Nephron progenitor cell (in vitro differentiated cells): ENCODE data around the gene TMEM198.
A peak's percentile ranks its signal among the peaks of the same experiment; 100 is the strongest.

Experiments
- DNase-seq: peaks from one replicate; pipeline ENCODE4 v3.0.0; 2021
- H3K27ac Mint-ChIP-seq: 2 replicates; pipeline ENCODE4 v1.8.0; 2021; ENCODE audit warnings: mild to moderate bottlenecking, moderate library complexity, mixed read lengths
- H3K27me3 Mint-ChIP-seq: 2 replicates; pipeline ENCODE4 v1.8.0; 2021; ENCODE audit warnings: mild to moderate bottlenecking, low read depth, mixed read lengths; ENCODE audit not compliant: poor library complexity
- H3K36me3 Mint-ChIP-seq: 2 replicates; pipeline ENCODE4 v1.8.0; 2021; ENCODE audit warnings: low read depth, mixed read lengths
- H3K4me1 Mint-ChIP-seq: 2 replicates; pipeline ENCODE4 v1.8.0; 2021; ENCODE audit warnings: mixed read lengths
- H3K4me3 Mint-ChIP-seq: 2 replicates; pipeline ENCODE4 v1.8.0; 2021; ENCODE audit warnings: mild to moderate bottlenecking, moderate library complexity, mixed read lengths
- H3K9me3 Mint-ChIP-seq: 2 replicates; pipeline ENCODE4 v1.8.0; 2021; ENCODE audit warnings: mild to moderate bottlenecking, moderate library complexity, mixed read lengths
- CTCF ChIP-seq: fragments of 200-600 bp; sonication (generic); IDR thresholded peaks from 2 replicates; pipeline ENCODE4 v1.5.0; 2021; ENCODE audit warnings: antibody characterized with exemption

TMEM198 gene

GRCh38 chr2:219575566-219576504 lies 32.0 kb downstream of the TMEM198 start:
- Mint-ChIP-seq H3K4me3 (peak overlapping the region; percentile 54), H3K27ac (peak overlapping the region; percentile 88), H3K27me3 (peaks cover 17% of the 10 kb centered on the region), H3K4me1 (peaks cover 66% of the 10 kb centered on the region), H3K36me3 (no peaks in the 10 kb centered on the region), H3K9me3 (no peaks in the 10 kb centered on the region)
- no peak for TF ChIP-seq CTCF
- DNase-seq: no peak

GRCh38 chr2:219576505-219577388 lies 32.9 kb downstream of the TMEM198 start:
- H3K27me3 Mint-ChIP-seq: peaks cover 17% of the 10 kb centered on the region
- no peaks in the 10 kb centered on the region for H3K36me3 Mint-ChIP-seq
- TF ChIP-seq CTCF: no peak
- peak; percentile 73 for DNase-seq
- H3K9me3 Mint-ChIP-seq: no peaks in the 10 kb centered on the region
- peak overlapping the region; percentile 88 for H3K27ac Mint-ChIP-seq
- H3K4me1 Mint-ChIP-seq: peaks cover 64% of the 10 kb centered on the region
- H3K4me3 Mint-ChIP-seq: peak overlapping the region; percentile 54

GRCh38 chr2:219578811-219579613 lies 35.2 kb downstream of the TMEM198 start:
- Mint-ChIP-seq H3K4me1 (peaks cover 51% of the 10 kb centered on the region), H3K27ac (peak overlapping the region; percentile 3), H3K9me3 (no peaks in the 10 kb centered on the region), H3K4me3 (peak overlapping the region; percentile 51), H3K36me3 (no peaks in the 10 kb centered on the region), H3K27me3 (peaks cover 26% of the 10 kb centered on the region)
- no peak for DNase-seq
- TF ChIP-seq CTCF: no peak

- Mint-ChIP-seq H3K27ac (no peak overlapping the region), H3K36me3 (no peaks in the 10 kb centered on the region), H3K4me3 (no peak overlapping the region), H3K27me3 (peaks cover 41% of the 10 kb centered on the region), H3K4me1 (peaks cover 37% of the 10 kb centered on the region), H3K9me3 (no peaks in the 10 kb centered on the region)
- no peak for DNase-seq
- no peak for TF ChIP-seq CTCF
These were observed 37.5 kb downstream of the TMEM198 start for GRCh38 chr2:219581346-219581745.

- H3K27ac Mint-ChIP-seq: no peak overlapping the region
- no peak overlapping the region for H3K4me3 Mint-ChIP-seq
- peaks cover 44% of the 10 kb centered on the region for H3K27me3 Mint-ChIP-seq
- no peaks in the 10 kb centered on the region for H3K36me3 Mint-ChIP-seq
- H3K9me3 Mint-ChIP-seq: no peaks in the 10 kb centered on the region
- peaks cover 33% of the 10 kb centered on the region for H3K4me1 Mint-ChIP-seq
- no peak for DNase-seq
- no peak for TF ChIP-seq CTCF
These were observed 47.3 kb downstream of the TMEM198 start for GRCh38 chr2:219591091-219591490.
